ENCODE results near the gene PAGR1. TPM values are rescaled to one million over a fixed set of nuclear protein-coding genes. Genes with fewer than 3 reads are reported as not detected.

PAGR1 gene
- total RNA-seq, 1 experiment from 2014 or later: 60.1 TPM

DNA sequence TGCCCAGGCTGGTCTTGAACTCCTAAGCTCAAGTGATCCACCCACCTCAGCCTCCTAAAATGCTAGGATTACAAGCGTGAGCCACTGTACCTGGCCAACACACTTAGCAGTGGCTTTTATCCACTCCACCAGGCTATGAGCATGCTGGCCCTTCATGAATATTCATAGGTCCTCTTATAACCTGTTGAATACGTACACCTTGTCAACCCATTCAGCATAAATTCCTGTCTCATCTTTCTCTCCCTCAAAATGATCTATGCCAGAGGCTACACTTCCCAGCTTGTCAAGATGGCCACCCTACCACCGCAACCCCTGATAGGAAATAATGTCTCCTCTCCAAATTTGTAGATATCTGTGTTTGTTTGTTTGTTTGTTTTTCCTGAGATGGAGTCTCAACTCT, 48.9 kb upstream of the PAGR1 start:
- H3K4me3 Mint-ChIP-seq: no peak overlapping the region
- ATAC-seq: no peak
- H3K27me3 Mint-ChIP-seq (ENCODE audit: low read depth): peaks cover 3% of the 10 kb centered on the region; the same call in 1 of the 2 replicates
- TF ChIP-seq ZBTB43 (CRISPR knock-in tag; IDR thresholded peaks at IDR 0.05) (no peak), TEAD1 (CRISPR knock-in tag; IDR thresholded peaks at IDR 0.05) (no peak), CREB1 (CRISPR knock-in tag; IDR thresholded peaks at IDR 0.05) (no peak), EMX1 (CRISPR knock-in tag; IDR thresholded peaks at IDR 0.05) (no peak), HMGXB4 (CRISPR knock-in tag; IDR thresholded peaks at IDR 0.05) (no peak), ZNF232 (CRISPR knock-in tag; IDR thresholded peaks at IDR 0.05) (no peak), ZNF219 (CRISPR knock-in tag; IDR thresholded peaks at IDR 0.05; ENCODE audit: borderline replicate concordance) (no peak), RORB (CRISPR knock-in tag; IDR thresholded peaks at IDR 0.05) (no peak), STAT6 (CRISPR knock-in tag; conservative IDR thresholded peaks at IDR 0.05; ENCODE audit: low read depth) (no peak), ZMAT4 (CRISPR knock-in tag; IDR thresholded peaks at IDR 0.05) (no peak), GTF2I (CRISPR knock-in tag; conservative IDR thresholded peaks at IDR 0.05) (no peak), ZBTB21 (CRISPR knock-in tag; IDR thresholded peaks at IDR 0.05; ENCODE audit: borderline replicate concordance) (no peak), ZNF416 (CRISPR knock-in tag; IDR thresholded peaks at IDR 0.05) (no peak), TCF7 (CRISPR knock-in tag; IDR thresholded peaks at IDR 0.05; ENCODE audit: low read depth) (no peak), ZNF512 (CRISPR knock-in tag; IDR thresholded peaks at IDR 0.05; ENCODE audit: borderline replicate concordance) (no peak), ERG (CRISPR knock-in tag; IDR thresholded peaks at IDR 0.05) (no peak), JAZF1 (CRISPR knock-in tag; IDR thresholded peaks at IDR 0.05) (no peak), IRF2 (CRISPR knock-in tag; IDR thresholded peaks at IDR 0.05; ENCODE audit: borderline replicate concordance, low read depth) (no peak)
- TF ChIP-seq, protein P1, sequence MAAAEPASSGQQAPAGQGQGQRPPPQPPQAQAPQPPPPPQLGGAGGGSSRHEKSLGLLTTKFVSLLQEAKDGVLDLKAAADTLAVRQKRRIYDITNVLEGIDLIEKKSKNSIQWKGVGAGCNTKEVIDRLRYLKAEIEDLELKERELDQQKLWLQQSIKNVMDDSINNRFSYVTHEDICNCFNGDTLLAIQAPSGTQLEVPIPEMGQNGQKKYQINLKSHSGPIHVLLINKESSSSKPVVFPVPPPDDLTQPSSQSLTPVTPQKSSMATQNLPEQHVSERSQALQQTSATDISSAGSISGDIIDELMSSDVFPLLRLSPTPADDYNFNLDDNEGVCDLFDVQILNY (CRISPR knock-in tag; IDR thresholded peaks at IDR 0.05): no peak
- TF ChIP-seq, protein P2, sequence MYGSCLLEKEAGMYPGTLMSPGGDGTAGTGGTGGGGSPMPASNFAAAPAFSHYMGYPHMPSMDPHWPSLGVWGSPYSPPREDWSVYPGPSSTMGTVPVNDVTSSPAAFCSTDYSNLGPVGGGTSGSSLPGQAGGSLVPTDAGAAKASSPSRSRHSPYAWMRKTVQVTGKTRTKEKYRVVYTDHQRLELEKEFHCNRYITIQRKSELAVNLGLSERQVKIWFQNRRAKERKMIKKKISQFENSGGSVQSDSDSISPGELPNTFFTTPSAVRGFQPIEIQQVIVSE (CRISPR knock-in tag; IDR thresholded peaks at IDR 0.05; ENCODE audit: borderline replicate concordance): no peak
- CTCF ChIA-PET: interaction anchor here (2.5 to 2.6 kb wide), 2 partner anchors 17 to 23 kb away, joined by 9 read pairs; partner anchors contain the start of gene KIF22
- H3K36me3 Mint-ChIP-seq: no peaks in the 10 kb centered on the region
- H3K4me1 Mint-ChIP-seq: peaks cover under 1% of the 10 kb centered on the region; the same call in 1 of the 2 replicates
- no peak overlapping the region for H3K27ac Mint-ChIP-seq
- POLR2A ChIA-PET: interaction anchor here (0.7 kb wide), 1 partner anchor 63 kb away, joined by 3 read pairs; no protein-coding TSS in a partner anchor
- H3K9me3 Mint-ChIP-seq: no peaks in the 10 kb centered on the region
- DNase-seq (ENCODE audit: low spot score): no peak
